HG03045 (cell line): ENCODE results near the gene OSBPL10.
"Not testable (repeated sequence)": the region's sequence is repeated elsewhere in the genome, so short reads cannot be mapped to it uniquely, and the experiment has no call there.

Experiments
- ATAC-seq: cut with Tn5 transposase; IDR thresholded peaks from one replicate; pipeline ENCODE4 v1.9.1; 2021; ENCODE audit warnings: mild to moderate bottlenecking, moderate library complexity; ENCODE audit not compliant: unreplicated experiment

The OSBPL10 gene

DNA sequence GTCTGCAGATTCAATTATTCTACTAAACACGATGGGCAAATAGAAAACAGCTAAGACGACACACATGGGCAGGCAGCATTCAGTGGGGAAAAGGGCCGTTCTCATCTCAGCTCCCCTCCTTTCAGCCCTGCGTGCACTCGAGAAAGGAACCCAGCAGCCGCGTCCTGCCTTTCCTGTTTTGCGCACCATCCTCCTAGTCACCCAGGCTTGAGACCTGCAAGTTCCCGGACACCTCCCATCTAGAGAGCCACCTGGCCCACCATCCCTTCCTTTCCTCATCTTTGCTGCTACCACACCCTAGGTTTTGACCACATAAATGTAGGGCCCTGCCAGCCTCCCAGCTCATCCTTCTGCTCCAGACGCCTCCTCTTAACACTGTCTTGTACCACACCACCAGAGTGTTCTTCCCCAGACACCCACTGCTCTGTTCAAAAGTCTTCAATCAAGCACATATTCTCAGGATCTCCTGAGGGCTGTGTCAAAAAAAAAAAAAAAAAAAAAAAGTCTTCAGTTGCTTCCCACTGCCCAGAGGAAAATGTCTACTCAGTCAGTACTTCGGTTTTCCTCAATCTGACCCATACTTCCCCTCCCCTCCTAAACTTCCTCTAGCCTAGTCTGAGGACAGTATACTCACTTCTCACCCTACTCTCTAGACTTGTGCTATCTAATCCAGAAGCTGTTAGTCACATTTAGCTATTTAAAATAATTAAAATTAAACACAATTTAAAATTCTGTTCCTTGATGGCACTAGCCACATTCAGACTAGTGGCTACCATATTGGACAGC lies 266.4 kb downstream of the OSBPL10 start:
- no peak for ATAC-seq

DNA sequence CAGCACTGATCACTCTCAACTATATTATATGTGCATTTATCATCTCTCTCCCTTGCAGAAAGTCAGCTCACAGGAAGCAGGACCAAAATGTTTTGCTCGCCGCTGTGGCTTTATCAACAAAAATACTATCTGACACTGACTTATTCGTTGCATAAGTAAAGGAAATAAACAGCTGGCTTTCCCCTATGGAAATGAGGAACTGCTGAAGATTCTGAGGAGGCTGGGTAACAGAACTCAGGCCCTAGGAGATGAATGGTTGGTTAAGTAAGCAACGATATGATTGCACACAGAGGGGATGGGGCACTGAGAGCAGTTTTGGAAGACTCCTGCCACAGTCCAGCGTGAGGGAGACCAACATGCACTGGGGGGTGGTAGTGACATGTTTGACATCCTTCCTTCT lies 267.2 kb downstream of the OSBPL10 start:
- ATAC-seq = no peak

DNA sequence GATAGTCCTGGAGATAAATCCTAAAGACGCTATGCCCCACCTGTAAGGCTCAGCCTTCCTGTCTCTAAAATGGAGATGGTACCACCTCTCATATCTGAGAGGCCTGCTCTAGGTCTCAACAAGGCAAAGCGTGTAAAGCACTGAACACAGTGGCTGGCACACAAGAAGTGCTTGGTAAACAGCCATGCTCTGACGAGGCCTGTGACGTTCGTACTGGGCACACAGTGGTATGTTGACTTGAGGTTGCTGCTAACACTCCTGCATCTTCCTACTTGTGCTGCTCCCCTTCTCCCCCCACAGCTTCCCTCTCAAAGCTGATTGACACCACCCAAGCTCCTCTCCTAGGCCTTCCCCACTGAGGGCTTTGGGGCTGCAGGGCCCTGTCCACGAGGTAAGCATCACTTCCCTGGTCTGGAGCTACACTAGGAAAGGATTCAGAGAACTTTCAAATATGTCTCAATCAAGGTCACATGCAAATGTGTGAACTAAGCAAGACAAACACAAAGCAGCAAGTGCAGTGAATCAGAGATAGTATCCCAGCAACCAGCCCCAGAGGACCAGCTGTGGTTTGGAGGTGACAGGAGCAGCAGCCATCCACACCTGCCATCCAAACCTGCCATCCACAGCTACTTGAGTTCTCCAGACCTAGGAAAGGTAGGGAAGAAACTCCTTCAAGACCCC lies 270.8 kb downstream of the OSBPL10 start:
- ATAC-seq = no peak

DNA sequence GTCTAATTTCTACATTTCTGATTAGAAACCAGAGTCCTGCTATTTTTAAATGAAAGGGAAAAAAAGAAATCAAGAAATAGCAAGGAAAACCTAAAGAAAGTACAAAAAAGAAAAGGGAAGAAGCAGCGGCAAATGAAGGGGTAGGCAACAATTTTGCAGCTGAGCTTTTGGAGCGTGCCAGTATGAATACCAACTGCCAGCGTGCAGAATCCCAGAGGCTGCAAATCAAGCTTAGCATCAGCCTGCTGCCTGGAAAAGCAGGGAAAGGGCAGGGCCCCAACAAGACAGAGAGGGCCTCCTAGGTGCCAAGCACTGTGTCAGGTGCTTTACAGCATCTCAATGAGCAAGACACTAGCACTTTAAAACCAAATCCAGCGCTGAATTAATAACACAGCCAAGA lies 271.5 kb downstream of the OSBPL10 start:
- ATAC-seq = no peak

DNA sequence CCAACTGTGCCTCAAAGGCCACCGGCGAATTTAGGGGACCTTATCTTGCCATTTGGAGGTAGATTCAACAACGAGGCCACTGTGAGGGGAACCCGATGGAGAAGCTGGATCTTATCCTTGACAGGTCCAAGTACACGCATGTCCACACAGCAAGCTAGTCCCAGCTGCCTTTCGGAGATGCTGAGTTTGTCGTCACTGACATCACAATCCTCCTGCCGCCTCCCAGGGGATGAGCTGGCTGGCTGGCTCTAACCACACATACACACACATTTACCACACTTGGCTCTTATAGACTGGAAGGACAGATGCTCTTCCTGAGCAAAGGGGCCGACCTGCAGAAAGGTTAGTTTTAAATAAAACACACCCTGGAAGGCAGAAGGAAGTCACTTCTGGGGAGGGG lies 272.1 kb downstream of the OSBPL10 start:
- ATAC-seq = no peak

DNA sequence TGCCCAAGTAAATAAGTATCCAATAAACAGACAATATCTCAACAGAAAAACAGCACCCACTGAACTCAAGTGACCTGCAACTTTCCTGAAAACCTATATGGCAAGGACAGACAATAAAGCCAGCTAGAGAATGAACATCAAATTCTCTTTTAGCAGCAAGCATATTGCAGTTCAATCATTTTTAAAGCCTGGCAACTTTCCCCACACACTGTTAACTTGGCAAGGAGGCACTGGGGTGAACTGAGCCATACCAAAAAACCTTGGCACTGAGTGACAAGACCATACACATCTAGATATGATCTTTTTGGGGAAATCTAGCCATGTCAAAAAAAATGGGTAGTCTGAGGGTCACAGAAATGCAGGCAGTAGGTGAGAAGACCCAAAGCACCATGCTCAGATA lies 273.8 kb downstream of the OSBPL10 start:
- ATAC-seq = no peak

DNA sequence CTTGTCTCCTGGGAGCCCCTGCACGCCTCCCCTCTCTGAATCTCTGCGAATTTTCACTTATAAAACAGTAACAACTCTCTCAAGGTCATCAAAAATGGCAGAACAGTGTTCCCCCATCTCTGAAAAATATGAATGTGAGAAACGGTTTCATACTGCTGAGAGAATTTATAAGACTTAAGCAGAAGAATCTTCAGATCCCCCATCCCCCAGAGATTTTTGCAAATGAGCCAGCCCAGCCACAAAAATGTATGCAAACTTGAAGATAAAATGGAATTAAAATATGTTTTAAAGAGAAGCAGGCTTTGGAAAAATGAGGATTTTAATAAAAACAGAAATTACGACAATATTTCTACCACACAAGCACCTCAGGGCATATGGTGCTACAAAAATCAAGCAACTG lies 275.3 kb downstream of the OSBPL10 start:
- ATAC-seq = no peak

DNA sequence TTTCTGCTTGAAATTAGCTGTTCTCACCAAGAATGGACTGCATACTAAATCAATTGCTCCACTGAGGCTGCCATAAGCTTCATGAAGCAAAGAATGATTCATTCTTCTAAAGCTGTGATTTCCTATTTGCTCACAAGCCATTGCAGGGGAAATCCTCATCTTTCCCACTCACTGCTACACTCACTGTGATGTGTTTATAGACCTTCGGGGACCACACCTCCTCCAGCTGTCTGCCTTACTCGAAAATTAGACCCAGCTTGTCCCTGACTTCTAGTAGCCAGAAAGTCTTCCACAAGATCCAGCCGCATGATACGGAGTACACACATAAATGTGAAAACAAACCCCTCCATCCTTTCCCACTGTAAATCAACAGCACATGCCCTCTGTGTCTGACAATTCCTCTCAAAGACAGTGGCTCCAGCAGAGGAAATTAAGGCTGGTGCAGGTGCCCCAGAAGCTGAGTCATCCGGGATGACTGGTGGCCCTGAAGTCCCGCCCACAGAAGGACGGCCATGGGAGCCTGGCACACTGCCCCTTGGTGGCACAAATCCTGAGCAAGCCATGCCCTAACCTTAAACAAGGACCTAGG lies 276.4 kb downstream of the OSBPL10 start:
- no peak for ATAC-seq

DNA sequence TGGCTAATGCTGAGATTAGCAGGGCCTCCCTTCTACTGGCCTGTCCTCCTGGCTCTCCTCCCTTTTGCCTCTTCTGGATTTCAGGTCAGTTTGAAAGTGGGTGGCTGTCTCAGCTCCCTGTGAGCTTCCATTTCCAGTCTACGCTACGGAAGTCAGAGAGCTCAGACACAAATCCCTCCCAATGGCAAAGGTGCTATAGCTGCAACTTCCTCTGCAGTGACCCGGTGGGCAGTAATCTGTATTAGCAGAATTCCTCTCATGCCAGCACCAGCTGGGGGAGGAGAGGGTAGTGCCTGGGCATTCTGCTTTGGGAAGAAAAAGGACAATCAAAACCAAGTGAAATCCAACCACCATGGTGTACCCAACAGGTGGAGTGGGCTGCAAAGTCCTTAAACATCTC lies 276.9 kb downstream of the OSBPL10 start:
- ATAC-seq = no peak

DNA sequence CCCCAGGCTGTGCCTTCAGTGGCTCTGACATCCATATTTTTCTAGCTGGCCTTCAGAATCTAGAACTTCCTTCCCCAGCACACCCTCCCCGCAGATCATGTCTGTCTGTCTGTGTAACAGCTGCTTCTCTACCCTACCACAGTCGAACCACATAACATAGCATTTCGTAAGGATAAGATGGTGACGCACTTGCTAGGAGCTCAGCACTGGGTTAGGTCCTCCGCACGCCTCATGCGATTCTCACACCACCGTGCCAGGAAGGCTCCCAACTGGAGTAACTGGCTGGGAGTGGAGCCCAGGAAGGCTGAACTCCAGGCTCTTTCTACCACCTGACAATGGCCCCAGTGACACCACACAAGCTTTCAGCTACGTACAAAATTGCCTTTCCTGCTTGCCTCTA lies 279.8 kb downstream of the OSBPL10 start:
- ATAC-seq = no peak

DNA sequence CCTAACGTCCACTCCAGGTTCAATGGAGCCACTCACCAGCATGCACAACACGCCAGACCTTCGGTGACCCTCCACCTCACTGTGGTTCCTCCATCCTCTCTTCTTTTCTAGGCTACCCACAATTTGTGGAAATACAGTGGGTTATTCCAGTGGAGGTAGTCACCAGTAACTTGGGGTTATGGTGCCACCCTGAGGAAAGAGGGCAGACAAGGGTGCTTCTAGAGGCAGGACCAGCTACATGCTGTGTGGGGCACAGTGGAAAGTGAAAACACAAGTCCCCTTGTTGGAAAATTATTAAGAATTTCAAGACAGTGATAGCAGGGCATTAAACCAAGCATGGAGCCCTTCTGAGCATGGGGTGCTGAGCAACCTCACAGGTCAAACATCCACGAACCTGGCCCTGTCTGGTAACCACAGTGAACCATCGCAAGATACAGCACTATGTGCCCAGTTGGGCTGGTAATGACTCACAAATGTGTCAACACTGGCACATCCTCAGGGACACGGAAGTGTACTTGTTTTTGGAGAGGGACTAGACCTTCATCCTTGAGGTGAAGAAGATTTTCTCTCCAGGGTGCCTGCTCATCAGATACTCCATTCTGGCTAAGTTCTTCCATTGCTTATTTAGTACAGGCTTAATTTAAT lies 281.6 kb downstream of the OSBPL10 start:
- ATAC-seq = no peak

DNA sequence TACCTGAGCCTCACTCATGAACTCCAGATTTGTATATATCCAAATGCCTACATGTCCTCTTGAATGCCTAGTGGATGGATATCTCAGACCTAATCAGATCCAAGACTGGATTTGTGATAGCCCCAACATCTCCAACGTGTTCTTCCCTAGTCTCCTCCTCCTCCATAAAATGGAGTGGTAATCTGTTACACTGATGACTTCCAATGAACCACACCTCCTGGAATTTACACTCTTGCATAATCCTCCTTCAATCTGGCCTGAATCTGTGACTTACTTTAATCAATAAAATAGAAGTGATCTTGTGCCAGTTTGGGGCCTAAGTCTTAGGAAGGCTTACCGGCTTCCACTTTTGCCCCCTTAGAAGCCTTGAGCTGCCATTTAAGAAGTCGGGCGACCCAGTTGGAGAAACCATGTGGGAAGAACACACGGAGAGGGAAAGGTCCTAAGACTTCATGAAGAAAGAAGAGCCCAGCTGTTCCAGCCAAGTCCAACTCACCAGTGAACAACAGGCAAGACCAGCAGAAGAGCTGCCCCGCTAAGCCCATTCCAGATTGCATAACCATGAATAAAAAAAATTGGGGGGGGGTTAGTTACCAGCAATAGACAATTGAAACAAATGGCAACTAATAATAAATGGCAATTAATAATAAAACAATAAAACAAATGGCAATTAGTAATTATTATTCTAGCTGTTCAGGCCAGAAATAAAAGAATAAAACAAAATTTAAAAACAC lies 284.1 kb downstream of the OSBPL10 start:
- no peak for ATAC-seq

DNA sequence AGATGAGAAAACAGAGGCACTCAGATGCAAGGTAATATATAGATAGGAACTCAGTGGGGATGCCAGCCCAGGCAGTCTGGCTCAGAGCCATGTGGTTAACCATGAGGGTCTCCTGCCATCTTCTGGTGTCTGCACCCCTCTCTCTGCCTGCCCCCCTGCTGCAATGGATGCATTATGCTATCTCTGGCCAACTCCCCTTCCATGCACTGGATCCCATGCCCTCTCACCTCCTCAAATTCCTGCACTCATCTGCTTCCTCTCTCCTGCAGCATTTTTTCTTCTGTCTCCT lies 285.1 kb downstream of the OSBPL10 start:
- ATAC-seq = no peak

DNA sequence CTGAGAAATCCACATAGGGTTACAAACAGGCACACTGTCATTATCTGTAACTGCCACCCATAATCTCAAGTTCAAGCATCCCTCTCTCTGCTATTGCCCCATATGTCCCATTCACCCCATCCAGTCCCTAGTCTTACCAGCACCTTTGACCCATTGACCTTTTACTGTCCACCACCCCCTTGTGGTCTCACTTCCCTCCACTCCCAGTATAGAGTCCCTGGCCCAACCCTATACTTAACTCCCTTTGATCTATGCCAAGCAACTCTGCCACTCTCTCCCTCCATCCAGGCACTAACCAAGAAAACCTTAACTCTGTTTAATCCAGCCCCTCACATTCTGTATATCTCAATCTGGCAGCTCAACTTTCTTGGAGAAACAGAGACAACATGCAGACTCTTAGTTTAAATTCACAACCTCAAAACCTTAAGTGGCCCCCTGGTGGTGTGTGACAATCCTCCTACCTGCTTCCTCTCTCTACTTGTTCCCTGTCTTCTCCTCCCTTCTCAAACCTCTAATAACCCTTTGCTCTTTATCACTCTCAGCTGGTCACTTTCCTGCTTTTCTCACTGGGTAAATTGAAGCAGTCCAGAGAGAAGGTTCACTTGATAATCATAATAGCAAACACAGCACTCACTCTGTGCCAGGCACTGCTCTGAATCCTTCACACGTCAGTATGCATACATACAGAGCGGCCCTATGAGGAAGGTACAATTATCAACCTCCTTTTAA lies 285.6 kb downstream of the OSBPL10 start:
- no peak for ATAC-seq

DNA sequence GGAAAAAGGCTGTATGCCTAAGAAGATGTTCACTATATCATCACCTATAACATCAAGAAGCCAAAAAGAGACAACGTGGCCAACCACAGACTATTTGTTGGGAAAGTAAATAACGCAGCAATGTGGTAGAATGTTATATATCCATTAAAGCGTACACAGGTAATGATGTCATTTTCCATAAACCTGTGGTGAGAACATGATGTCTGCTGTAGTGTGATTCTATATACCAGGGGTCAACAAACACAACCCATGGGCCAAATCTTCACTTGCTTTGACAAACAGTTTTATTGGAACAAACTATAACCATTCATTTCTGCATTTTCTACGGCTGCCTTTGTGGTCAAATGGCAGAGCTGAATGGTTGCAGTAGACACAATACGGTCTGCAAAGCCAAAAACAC lies 287.7 kb downstream of the OSBPL10 start:
- ATAC-seq = no peak

DNA sequence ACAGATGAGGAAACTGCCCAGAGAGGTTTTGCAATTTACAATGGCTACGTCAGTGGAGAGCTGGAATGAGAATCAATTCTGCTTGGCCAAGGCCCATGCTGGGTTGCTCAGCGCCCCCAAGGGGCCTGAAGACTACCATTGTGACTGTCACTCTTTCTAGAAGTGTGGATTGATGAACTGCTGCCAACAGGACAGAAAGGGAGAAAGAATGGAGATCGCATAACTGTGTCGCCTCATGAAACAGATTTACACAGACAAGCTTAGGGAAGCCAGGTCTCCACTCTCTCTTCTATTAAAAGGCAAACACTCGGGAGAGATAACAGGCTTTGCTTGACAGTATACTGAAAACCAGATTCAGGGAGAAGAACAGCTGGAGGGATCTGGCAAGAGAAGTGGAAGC lies 288.3 kb downstream of the OSBPL10 start:
- ATAC-seq = no peak

DNA sequence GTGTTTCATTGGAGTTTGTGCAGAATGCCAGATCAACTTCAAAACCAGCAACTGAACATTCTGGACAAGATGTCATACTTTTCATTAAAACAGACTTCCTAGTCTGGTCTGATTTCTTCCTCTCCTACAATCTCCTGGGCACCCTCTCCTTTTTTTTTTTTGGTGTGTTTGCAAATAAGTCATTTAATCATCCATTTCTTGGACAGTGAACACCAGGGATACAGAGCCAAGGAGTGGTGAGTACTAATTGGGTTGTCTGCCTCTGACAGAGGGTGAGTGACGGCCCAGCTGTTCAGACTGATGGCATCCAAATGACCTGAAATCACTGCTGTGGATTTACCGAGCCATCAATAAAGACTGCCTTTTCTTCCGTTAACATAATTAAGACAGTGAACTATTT lies 290.3 kb downstream of the OSBPL10 start:
- ATAC-seq = no peak

DNA sequence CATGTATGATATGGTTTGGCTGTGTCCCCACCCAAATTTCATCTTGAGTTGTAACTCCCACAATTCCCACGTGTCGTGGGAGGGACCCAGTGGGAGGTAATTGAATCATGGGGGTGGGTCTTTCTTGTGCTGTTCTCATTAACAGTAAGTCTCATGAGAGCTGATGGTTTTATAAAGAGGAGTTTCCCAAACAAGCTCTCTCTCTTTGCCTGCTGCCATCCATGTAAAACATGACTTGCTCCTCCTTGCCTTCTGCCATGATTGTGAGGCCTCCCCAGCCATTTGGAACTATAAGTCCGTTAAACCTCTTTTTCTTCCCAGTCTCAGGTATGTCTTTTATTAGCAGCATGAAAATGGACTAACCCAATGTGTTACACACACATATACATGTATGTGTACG lies 291.5 kb downstream of the OSBPL10 start:
- ATAC-seq = not testable (repeated sequence)

DNA sequence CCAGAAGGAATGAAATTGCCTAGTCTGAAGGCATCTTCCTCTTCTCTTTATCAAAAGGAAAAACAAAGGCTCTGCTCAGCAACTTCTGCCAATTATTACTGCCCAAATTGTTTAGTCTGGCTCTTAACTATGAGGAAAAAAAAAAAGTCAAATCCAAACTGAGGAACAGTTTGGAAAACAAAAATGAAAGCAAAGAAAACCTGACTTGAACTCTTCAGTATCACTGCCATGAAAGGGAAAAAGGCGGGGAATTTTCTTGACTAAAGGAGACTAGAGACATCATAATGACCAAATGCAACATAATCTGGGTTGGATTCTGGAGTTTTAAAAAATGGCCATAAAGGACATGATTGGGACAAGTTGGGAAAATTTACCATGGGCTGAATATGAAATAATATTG lies 292.1 kb downstream of the OSBPL10 start:
- ATAC-seq = no peak

DNA sequence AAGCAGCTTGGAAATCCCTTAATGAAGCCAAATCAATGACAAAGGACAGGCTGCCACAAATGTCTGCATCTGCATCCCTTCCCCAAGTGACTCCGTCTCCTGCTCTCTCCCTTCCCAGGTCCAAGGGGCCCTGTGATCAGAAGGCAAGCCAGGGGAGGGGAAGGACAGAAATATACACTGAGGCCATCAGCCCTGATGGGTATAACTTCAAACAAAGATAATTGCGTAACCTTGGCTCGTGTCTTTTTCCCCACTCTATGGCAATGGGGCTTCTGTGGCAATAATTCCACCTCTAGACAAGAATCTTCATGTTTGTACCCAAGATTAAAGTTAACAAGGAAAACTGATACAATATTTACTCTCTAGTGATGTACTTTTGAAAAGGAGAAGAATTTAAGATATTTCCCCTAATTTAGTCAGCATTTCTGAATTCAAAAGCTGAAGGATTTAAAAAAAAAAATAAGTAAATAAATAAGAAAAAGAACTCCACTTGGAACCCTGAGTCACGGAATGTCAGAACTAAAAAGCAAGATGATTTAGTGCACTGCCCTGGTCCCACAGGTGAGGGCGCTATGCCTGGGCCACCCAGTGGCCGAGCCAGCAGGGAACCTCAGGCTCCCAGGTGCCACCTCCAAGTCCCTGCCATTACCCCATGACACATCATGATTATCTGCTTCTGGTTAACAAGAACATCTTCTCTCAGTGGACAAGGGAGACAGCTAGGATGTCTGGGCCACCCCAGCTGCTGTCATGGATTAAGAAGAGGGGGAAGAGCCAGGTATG lies 293.9 kb downstream of the OSBPL10 start:
- ATAC-seq = no peak
